Keratinocyte (primary cell): ENCODE results near the gene URGCP.
A peak's percentile ranks its signal among the peaks of the same experiment; 100 is the strongest.

Source experiments
- CTCF ChIP-seq, 3 experiments: IDR thresholded peaks in 1 of 3; conservative IDR thresholded peaks in 1 of 3; optimal IDR thresholded peaks in 1 of 3; 2 replicates in 2 of 3; 3 replicates in 1 of 3; pipeline versions ENCODE3 to v1.5.1; 2011; ENCODE audit warnings: low read length in 3 of 3, mild to moderate bottlenecking in 3 of 3, moderate library complexity in 2 of 3, control low read depth in 1 of 3, inconsistent platforms in 1 of 3; ENCODE audit not compliant: insufficient read depth in 2 of 3; ENCODE audit errors: extremely low read depth in 1 of 3
- EZH2 ChIP-seq: IDR thresholded peaks from one replicate; pipeline ENCODE4 v1.6.1; 2012; ENCODE audit warnings: inconsistent platforms, mild to moderate bottlenecking, low read length, moderate library complexity

- TF ChIP-seq CTCF (optimal IDR thresholded peaks at IDR 0.05 in 1 of 3, IDR thresholded peaks at IDR 0.05 in 1 of 3, conservative IDR thresholded peaks at IDR 0.05 in 1 of 3; ENCODE audit: extremely low read depth in 1 of 3, insufficient read depth in 2 of 3, low read length in 3 of 3) (peak in 1 of 3 experiments; percentile 10), EZH2 (no peak)
These were observed 36.6 kb upstream of the URGCP start for GRCh38 chr7:43942997-43943396.
